HCT116 (cell line): ENCODE results near the gene TUT7. TPM values are rescaled to one million over a fixed set of nuclear protein-coding genes. Genes with fewer than 3 reads are reported as not detected.

Experiments used
- ATAC-seq: fragments of 200-7000 bp; cut with Tn5 transposase; 2 replicates; pipeline ENCODE4 v1.9.1; 2020; ENCODE audit warnings: mild to moderate bottlenecking, moderate library complexity
- BruUV-seq: library from RNA; stranded (reverse); fragments of 400-500 nt; replicated peaks from 2 replicates; lab custom pipeline; 2021; lab: Mats Ljungman, UMichigan
- CTCF ChIA-PET: fragments of 300-600 bp; sonication (Branson Sonifier 250); formaldehyde crosslinking; loops from one replicate; lab custom pipeline; 2021; ENCODE audit warnings: antibody characterized with exemption; lab: Charles Lee
- POLR2A ChIA-PET: fragments of 300-600, 350-600 bp; sonication (Branson Sonifier 250); formaldehyde crosslinking; loops from one replicate; lab custom pipeline; 2021; ENCODE audit warnings: antibody characterized with exemption; lab: Charles Lee
- RAD21 ChIA-PET, 2 experiments: fragments of 300-600 bp; sonication (Branson Sonifier 250); formaldehyde crosslinking; loops; one replicate each; lab custom pipeline; 2023; ENCODE audit warnings: low total read pairs in 2 of 2; ENCODE audit not compliant: uncharacterized antibody in 2 of 2, unreplicated experiment in 2 of 2, low non-redundant PET in 1 of 2; lab: Charles Lee
- DNase-seq: peaks from one replicate; pipeline ENCODE4 v3.0.0-alpha.2; 2010; ENCODE audit warnings: low read depth, low spot score
- H2AFZ ChIP-seq: fragments of 200-600 bp; shearing (Covaris generic), sonication (generic); 2 replicates; pipeline ENCODE4 v1.6.1; 2017; ENCODE audit warnings: low read depth, mixed run types, mixed read lengths, antibody characterized with exemption, low read length; ENCODE audit not compliant: poor library complexity, severe bottlenecking
- H3K27ac ChIP-seq: 2 replicates; pipeline ENCODE4 v1.5.1; 2012; ENCODE audit warnings: low read depth, low read length
- H3K27me3 ChIP-seq: fragments of 200-600 bp; sonication (generic); 2 replicates; pipeline ENCODE4 v1.6.1; 2016; ENCODE audit warnings: mixed run types, low read length, mixed read lengths; ENCODE audit not compliant: insufficient read depth
- H3K36me3 ChIP-seq, 2 experiments: fragments of 200-500 bp in 1 of 2; fragments of 200-600 bp in 1 of 2; sonication (Bioruptor generic) in 1 of 2; sonication (generic) in 1 of 2; 2 replicates each; pipeline versions ENCODE4 v1.5.1 to v1.6.1; 2014 to 2016; ENCODE audit warnings: low read length in 2 of 2, inconsistent platforms in 1 of 2, mixed read lengths in 1 of 2, mixed run types in 1 of 2; ENCODE audit not compliant: insufficient read depth in 2 of 2, control insufficient read depth in 1 of 2
- H3K4me1 ChIP-seq, 2 experiments: fragments of 200-600 bp in 1 of 2; sonication (generic) in 1 of 2; 2 replicates each; pipeline versions ENCODE4 v1.5.1 to v1.6.1; 2012 to 2017; ENCODE audit warnings: low read length in 2 of 2, inconsistent platforms in 1 of 2, mild to moderate bottlenecking in 1 of 2, mixed read lengths in 1 of 2, mixed run types in 1 of 2, moderate library complexity in 1 of 2; ENCODE audit not compliant: insufficient read depth in 2 of 2, control insufficient read depth in 1 of 2
- H3K4me2 ChIP-seq: fragments of 200-600 bp; sonication (generic); 2 replicates; pipeline ENCODE4 v1.6.1; 2017; ENCODE audit warnings: mixed run types, low read length, mixed read lengths
- H3K4me3 ChIP-seq, 2 experiments: fragments of 200-600 bp in 1 of 2; sonication (generic) in 1 of 2; replicated peaks in 1 of 2; 2 replicates each; pipeline ENCODE4 v1.5.1; 2011 to 2016; ENCODE audit warnings: low read length in 2 of 2, control low read depth in 1 of 2, low read depth in 1 of 2, mild to moderate bottlenecking in 1 of 2, mixed read lengths in 1 of 2, mixed run types in 1 of 2
- H3K79me2 ChIP-seq: fragments of 200-600 bp; sonication (generic); 2 replicates; pipeline ENCODE4 v1.6.1; 2017; ENCODE audit warnings: mild to moderate bottlenecking, mixed run types, low read length, moderate library complexity, mixed read lengths; ENCODE audit not compliant: insufficient read depth
- H3K9ac ChIP-seq: fragments of 200-600 bp; sonication (generic); 2 replicates; pipeline ENCODE4 v1.6.1; 2016; ENCODE audit warnings: low read length, mixed read lengths
- H3K9me2 ChIP-seq: fragments of 200-600 bp; sonication (generic), shearing (Covaris generic); 2 replicates; pipeline ENCODE4 v1.6.1; 2017; ENCODE audit warnings: mixed run types, mild to moderate bottlenecking, moderate library complexity; ENCODE audit not compliant: insufficient read depth
- H3K9me3 ChIP-seq, 2 experiments: fragments of 200-500 bp in 1 of 2; fragments of 200-600 bp in 1 of 2; sonication (Bioruptor generic) in 1 of 2; sonication (generic) in 1 of 2; 2 replicates each; pipeline ENCODE4 v1.6.1; 2014 to 2017; ENCODE audit warnings: low read length in 2 of 2, mixed read lengths in 2 of 2, inconsistent platforms in 1 of 2, low read depth in 1 of 2, mild to moderate bottlenecking in 1 of 2, mixed run types in 1 of 2, moderate library complexity in 1 of 2; ENCODE audit not compliant: control insufficient read depth in 1 of 2, insufficient read depth in 1 of 2
- H4K20me1 ChIP-seq: fragments of 200-600 bp; sonication (generic), shearing (Covaris generic); 2 replicates; pipeline ENCODE4 v1.6.1; 2017; ENCODE audit warnings: mixed run types, mild to moderate bottlenecking, moderate library complexity; ENCODE audit not compliant: insufficient read depth
- CBX3 ChIP-seq: IDR thresholded peaks from 2 replicates; pipeline ENCODE4 v1.6.1; 2012; ENCODE audit warnings: low read depth
- CEBPB ChIP-seq: IDR thresholded peaks from 2 replicates; pipeline ENCODE4 v1.6.1; 2012; ENCODE audit warnings: low read depth
- EGR1 ChIP-seq: IDR thresholded peaks from 2 replicates; pipeline ENCODE4 v1.6.1; 2012; ENCODE audit warnings: low read depth
- ELF1 ChIP-seq: IDR thresholded peaks from 2 replicates; pipeline ENCODE4 v1.6.1; 2012; ENCODE audit warnings: low read depth, borderline replicate concordance
- EZH2 ChIP-seq: fragments of 200-600 bp; sonication (generic); IDR thresholded peaks from 2 replicates; pipeline ENCODE4 v1.6.1; 2017; ENCODE audit warnings: antibody characterized with exemption, mixed run types
- FOSL1 ChIP-seq: IDR thresholded peaks from 2 replicates; pipeline ENCODE4 v1.6.1; 2012; ENCODE audit warnings: low read depth
- JUND ChIP-seq: IDR thresholded peaks from 2 replicates; pipeline ENCODE4 v1.6.1; 2012
- POLR2A ChIP-seq: IDR thresholded peaks from 2 replicates; pipeline ENCODE4 v1.7.0; 2011; ENCODE audit warnings: borderline replicate concordance; ENCODE audit not compliant: insufficient read depth, insufficient read length; ENCODE audit errors: extremely low read depth
- POLR2AphosphoS5 ChIP-seq: IDR thresholded peaks from 2 replicates; pipeline ENCODE4 v1.6.1; 2011; ENCODE audit warnings: mild to moderate bottlenecking, low read depth, low read length, moderate library complexity
- SP1 ChIP-seq: IDR thresholded peaks from 2 replicates; pipeline ENCODE4 v1.6.1; 2012; ENCODE audit warnings: low read depth
- ZNF274 ChIP-seq: fragments of 200-500 bp; sonication (Bioruptor generic); IDR thresholded peaks from 2 replicates; pipeline ENCODE4 v1.6.1; 2014; ENCODE audit warnings: mild to moderate bottlenecking, low read depth, low read length, inconsistent platforms
- intact Hi-C: fragments of 100-400 bp; cut with micrococcal nuclease; formaldehyde crosslinking; loops from 2 replicates; pipeline ENCODE4 v1.10.0; 2022
- total RNA-seq: library from RNA; stranded (reverse); gene quantifications from one replicate; pipeline ENCODE4 v1.2.1, GENCODE V29; 2021; ENCODE audit not compliant: unreplicated experiment
- TF ChIP-seq, protein P1 (sequence below): IDR thresholded peaks from 2 replicates; pipeline ENCODE4 v1.6.1; 2011; ENCODE audit warnings: mild to moderate bottlenecking, low read length, moderate library complexity; ENCODE audit not compliant: insufficient replicate concordance; ENCODE audit errors: extremely low read depth
- TF ChIP-seq, protein P2 (sequence below), 3 experiments: fragments of 200-600 bp in 1 of 3; sonication (generic) in 1 of 3; IDR thresholded peaks in 2 of 3; conservative IDR thresholded peaks in 1 of 3; 2 replicates each; pipeline ENCODE4 v1.5.1; 2012 to 2017; ENCODE audit warnings: low read depth in 2 of 3, low read length in 2 of 3, antibody characterized with exemption in 1 of 3, borderline replicate concordance in 1 of 3, control low read depth in 1 of 3, mild to moderate bottlenecking in 1 of 3, mixed read lengths in 1 of 3, mixed run types in 1 of 3, moderate library complexity in 1 of 3; ENCODE audit not compliant: insufficient read depth in 1 of 3
- TF ChIP-seq, protein P3 (sequence below): IDR thresholded peaks from 2 replicates; pipeline ENCODE4 v1.6.1; 2012

TUT7 gene
- total RNA-seq, 1 experiment from 2014 or later: 23.1 TPM

DNA sequence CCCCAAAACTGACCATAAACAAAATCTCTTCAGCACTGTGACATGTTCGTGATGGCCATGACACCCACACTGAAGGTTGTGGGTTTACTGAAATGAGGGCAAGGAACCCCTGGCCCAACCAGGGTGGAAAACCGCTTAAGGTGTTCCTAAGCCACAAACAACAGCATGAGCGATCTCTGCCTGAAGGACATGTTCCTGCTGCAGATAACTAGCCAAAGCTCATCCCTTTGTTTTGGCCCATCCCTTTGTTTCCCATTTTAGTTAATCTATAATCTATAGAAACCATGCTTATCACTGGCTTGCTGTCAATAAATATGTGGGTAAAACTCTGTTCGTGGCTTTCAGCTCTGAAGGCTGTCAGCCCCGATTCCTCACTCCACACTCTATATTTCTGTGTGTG, 21.8 kb upstream of the TUT7 start:
- Histone ChIP-seq H3K27me3 (no peaks in the 10 kb centered on the region), H3K27ac (no peak overlapping the region), H3K9me2 (no peaks in the 10 kb centered on the region), H2AFZ (no peak overlapping the region), H4K20me1 (no peaks in the 10 kb centered on the region), H3K9ac (no peak overlapping the region), H3K4me3 (no peak overlapping the region), H3K4me2 (no peak overlapping the region), H3K9me3 (peaks cover 0 to 11% of the 10 kb centered on the region in 2 experiments; a peak in 2 of 4 replicates), H3K4me1 (no peaks in the 10 kb centered on the region), H3K36me3 (no peaks in the 10 kb centered on the region), H3K79me2 (no peaks in the 10 kb centered on the region)
- RAD21 ChIA-PET: no interaction called here
- POLR2A ChIA-PET: no interaction called here
- peak; percentile 57; the same call in 1 of the 2 replicates for TF ChIP-seq CBX3
- no peak for TF ChIP-seq EZH2
- no peak for TF ChIP-seq ZNF274
- TF ChIP-seq, protein P1, sequence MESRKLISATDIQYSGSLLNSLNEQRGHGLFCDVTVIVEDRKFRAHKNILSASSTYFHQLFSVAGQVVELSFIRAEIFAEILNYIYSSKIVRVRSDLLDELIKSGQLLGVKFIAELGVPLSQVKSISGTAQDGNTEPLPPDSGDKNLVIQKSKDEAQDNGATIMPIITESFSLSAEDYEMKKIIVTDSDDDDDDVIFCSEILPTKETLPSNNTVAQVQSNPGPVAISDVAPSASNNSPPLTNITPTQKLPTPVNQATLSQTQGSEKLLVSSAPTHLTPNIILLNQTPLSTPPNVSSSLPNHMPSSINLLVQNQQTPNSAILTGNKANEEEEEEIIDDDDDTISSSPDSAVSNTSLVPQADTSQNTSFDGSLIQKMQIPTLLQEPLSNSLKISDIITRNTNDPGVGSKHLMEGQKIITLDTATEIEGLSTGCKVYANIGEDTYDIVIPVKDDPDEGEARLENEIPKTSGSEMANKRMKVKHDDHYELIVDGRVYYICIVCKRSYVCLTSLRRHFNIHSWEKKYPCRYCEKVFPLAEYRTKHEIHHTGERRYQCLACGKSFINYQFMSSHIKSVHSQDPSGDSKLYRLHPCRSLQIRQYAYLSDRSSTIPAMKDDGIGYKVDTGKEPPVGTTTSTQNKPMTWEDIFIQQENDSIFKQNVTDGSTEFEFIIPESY: no peak
- DNase-seq (no peak), ATAC-seq (no peak)
- BruUV-seq: no TSS peak
- intact Hi-C loops: no loop called here
- CTCF ChIA-PET: no interaction called here

DNA sequence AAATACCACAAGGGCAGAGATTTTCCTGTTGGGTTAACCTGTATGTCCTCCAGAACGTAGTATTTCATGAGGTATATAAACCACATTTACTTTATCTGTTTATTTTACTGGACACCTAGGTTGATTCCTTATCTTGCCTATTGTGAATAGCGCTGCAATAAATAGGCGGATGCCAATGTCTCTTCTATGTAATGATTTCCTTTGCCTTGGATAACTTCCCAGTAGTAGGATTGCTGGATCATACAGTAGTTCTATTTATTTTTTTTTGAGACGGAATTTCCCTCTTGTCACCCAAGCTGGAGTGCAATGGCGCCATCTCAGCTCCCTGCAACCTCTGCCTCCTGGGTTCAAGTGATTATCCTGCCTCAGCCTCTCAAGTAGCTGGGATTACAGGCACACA, 15.6 kb upstream of the TUT7 start:
- H3K9ac ChIP-seq: no peak overlapping the region
- intact Hi-C loops: no loop called here
- RAD21 ChIA-PET: no interaction called here
- no peaks in the 10 kb centered on the region for H4K20me1 ChIP-seq
- H3K27me3 ChIP-seq: no peaks in the 10 kb centered on the region
- CTCF ChIA-PET: no interaction called here
- TF ChIP-seq POLR2A: no peak
- TF ChIP-seq EZH2: no peak
- TF ChIP-seq CEBPB: no peak
- no peak for TF ChIP-seq FOSL1
- TF ChIP-seq, protein P2, sequence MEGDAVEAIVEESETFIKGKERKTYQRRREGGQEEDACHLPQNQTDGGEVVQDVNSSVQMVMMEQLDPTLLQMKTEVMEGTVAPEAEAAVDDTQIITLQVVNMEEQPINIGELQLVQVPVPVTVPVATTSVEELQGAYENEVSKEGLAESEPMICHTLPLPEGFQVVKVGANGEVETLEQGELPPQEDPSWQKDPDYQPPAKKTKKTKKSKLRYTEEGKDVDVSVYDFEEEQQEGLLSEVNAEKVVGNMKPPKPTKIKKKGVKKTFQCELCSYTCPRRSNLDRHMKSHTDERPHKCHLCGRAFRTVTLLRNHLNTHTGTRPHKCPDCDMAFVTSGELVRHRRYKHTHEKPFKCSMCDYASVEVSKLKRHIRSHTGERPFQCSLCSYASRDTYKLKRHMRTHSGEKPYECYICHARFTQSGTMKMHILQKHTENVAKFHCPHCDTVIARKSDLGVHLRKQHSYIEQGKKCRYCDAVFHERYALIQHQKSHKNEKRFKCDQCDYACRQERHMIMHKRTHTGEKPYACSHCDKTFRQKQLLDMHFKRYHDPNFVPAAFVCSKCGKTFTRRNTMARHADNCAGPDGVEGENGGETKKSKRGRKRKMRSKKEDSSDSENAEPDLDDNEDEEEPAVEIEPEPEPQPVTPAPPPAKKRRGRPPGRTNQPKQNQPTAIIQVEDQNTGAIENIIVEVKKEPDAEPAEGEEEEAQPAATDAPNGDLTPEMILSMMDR (IDR thresholded peaks at IDR 0.05 in 2 of 3, conservative IDR thresholded peaks at IDR 0.05 in 1 of 3; ENCODE audit: borderline replicate concordance in 1 of 3, insufficient read depth in 1 of 3, low read depth in 2 of 3, low read length in 2 of 3): no peak
- TF ChIP-seq, protein P1: no peak
- TF ChIP-seq SP1: no peak
- no peak for TF ChIP-seq JUND
- TF ChIP-seq, protein P3, sequence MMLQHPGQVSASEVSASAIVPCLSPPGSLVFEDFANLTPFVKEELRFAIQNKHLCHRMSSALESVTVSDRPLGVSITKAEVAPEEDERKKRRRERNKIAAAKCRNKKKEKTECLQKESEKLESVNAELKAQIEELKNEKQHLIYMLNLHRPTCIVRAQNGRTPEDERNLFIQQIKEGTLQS: no peak
- TF ChIP-seq CBX3: no peak
- no peak for TF ChIP-seq POLR2AphosphoS5
- TF ChIP-seq ELF1: no peak
- no peak for TF ChIP-seq EGR1
- no peak for DNase-seq
- no peaks in the 10 kb centered on the region for H3K4me1 ChIP-seq
- POLR2A ChIA-PET: no interaction called here
- no peak overlapping the region for H2AFZ ChIP-seq
- peaks cover 0 to 5% of the 10 kb centered on the region in 2 experiments; a peak in 1 of 4 replicates for H3K9me3 ChIP-seq
- H3K79me2 ChIP-seq: no peaks in the 10 kb centered on the region
- no peaks in the 10 kb centered on the region for H3K9me2 ChIP-seq
- H3K4me2 ChIP-seq: no peak overlapping the region
- no peak overlapping the region for H3K4me3 ChIP-seq
- ATAC-seq: no peak
- no peaks in the 10 kb centered on the region for H3K36me3 ChIP-seq
- no TSS peak for BruUV-seq
- no peak overlapping the region for H3K27ac ChIP-seq
